OCI-LY3 (cell line): ENCODE data around the gene NRROS.

ENCODE experiments used
- CTCF ChIP-seq: fragments of 200-600, 300-600 bp; sonication (generic); IDR thresholded peaks from 2 replicates; pipeline ENCODE4 v1.5.1; 2014; ENCODE audit warnings: antibody characterized with exemption, low read length, low read depth
- EZH2phosphoT487 ChIP-seq: fragments of 200-600 bp; shearing (Covaris generic); IDR thresholded peaks from 2 replicates; pipeline ENCODE4 v1.6.1; 2018; ENCODE audit warnings: antibody characterized with exemption, mixed run types, low read depth

DNA sequence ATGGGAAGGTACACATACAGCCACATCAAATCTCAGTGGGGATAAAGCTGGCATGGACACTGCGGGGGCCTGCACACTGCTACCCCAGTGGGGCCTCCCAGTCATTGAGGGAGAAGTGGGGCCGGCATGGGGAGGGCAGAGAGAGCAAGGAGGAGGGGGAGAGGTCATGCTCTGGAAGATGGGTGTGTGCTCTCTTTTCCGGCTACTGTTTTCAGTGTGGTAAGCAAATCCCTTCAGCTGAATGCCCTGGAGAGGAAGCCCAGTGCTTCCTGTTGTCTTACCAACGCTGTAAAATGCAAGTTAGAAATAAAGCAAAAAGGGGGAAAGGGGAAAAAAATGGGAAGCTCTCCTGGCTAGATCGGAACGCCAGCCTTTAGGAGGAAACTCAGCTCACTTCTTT is 30.8 kb downstream of the NRROS start:
- no peak for TF ChIP-seq CTCF
- no peak for TF ChIP-seq EZH2phosphoT487
